Nephron progenitor cell (in vitro differentiated cells): ENCODE measurements around the gene SNRPN.
"Not testable (repeated sequence)": the region's sequence is repeated elsewhere in the genome, so short reads cannot be mapped to it uniquely, and the experiment has no call there.

ENCODE experiments used
- DNase-seq: peaks from one replicate; pipeline ENCODE4 v3.0.0; 2021
- H3K27ac Mint-ChIP-seq: 2 replicates; pipeline ENCODE4 v1.8.0; 2021; ENCODE audit warnings: mild to moderate bottlenecking, moderate library complexity, mixed read lengths
- H3K27me3 Mint-ChIP-seq: 2 replicates; pipeline ENCODE4 v1.8.0; 2021; ENCODE audit warnings: mild to moderate bottlenecking, low read depth, mixed read lengths; ENCODE audit not compliant: poor library complexity
- H3K36me3 Mint-ChIP-seq: 2 replicates; pipeline ENCODE4 v1.8.0; 2021; ENCODE audit warnings: low read depth, mixed read lengths
- H3K4me1 Mint-ChIP-seq: 2 replicates; pipeline ENCODE4 v1.8.0; 2021; ENCODE audit warnings: mixed read lengths
- H3K4me3 Mint-ChIP-seq: 2 replicates; pipeline ENCODE4 v1.8.0; 2021; ENCODE audit warnings: mild to moderate bottlenecking, moderate library complexity, mixed read lengths
- H3K9me3 Mint-ChIP-seq: 2 replicates; pipeline ENCODE4 v1.8.0; 2021; ENCODE audit warnings: mild to moderate bottlenecking, moderate library complexity, mixed read lengths
- CTCF ChIP-seq: fragments of 200-600 bp; sonication (generic); IDR thresholded peaks from 2 replicates; pipeline ENCODE4 v1.5.0; 2021; ENCODE audit warnings: antibody characterized with exemption

SNRPN gene

GRCh38 chr15:24962880-24963279 lies 8.1 kb downstream of the SNRPN start:
- TF ChIP-seq CTCF = no peak

GRCh38 chr15:24966364-24967103 lies 11.7 kb downstream of the SNRPN start:
- no peak for DNase-seq
- Mint-ChIP-seq H3K9me3 (peaks cover 59% of the 10 kb centered on the region), H3K36me3 (peaks cover 85% of the 10 kb centered on the region), H3K4me3 (no peak overlapping the region), H3K4me1 (no peaks in the 10 kb centered on the region), H3K27me3 (peaks cover 3% of the 10 kb centered on the region), H3K27ac (no peak overlapping the region)
- no peak for TF ChIP-seq CTCF

More at GRCh38 chr15:24962880-24963279, 8.1 kb downstream of the SNRPN start:
- Mint-ChIP-seq H3K9me3 (peaks cover 72% of the 10 kb centered on the region), H3K36me3 (peaks cover 98% of the 10 kb centered on the region), H3K27ac (no peak overlapping the region), H3K4me3 (no peak overlapping the region), H3K27me3 (peaks cover 3% of the 10 kb centered on the region), H3K4me1 (peaks cover 1% of the 10 kb centered on the region)
- no peak for DNase-seq

- no peak overlapping the region for H3K4me3 Mint-ChIP-seq
- TF ChIP-seq CTCF = no peak
- no peak for DNase-seq
- peaks cover 54% of the 10 kb centered on the region for H3K9me3 Mint-ChIP-seq
- no peak overlapping the region for H3K27ac Mint-ChIP-seq
- no peaks in the 10 kb centered on the region for H3K4me1 Mint-ChIP-seq
- H3K36me3 Mint-ChIP-seq = peaks cover 75% of the 10 kb centered on the region
- peaks cover 2% of the 10 kb centered on the region for H3K27me3 Mint-ChIP-seq
These were observed 16.3 kb downstream of the SNRPN start for GRCh38 chr15:24971052-24971451.

- Mint-ChIP-seq H3K4me3 (no peak overlapping the region), H3K9me3 (peaks cover 55% of the 10 kb centered on the region), H3K27ac (no peak overlapping the region), H3K27me3 (peaks cover 2% of the 10 kb centered on the region), H3K4me1 (no peaks in the 10 kb centered on the region), H3K36me3 (peaks cover 75% of the 10 kb centered on the region)
- no peak for TF ChIP-seq CTCF
- no peak for DNase-seq
These were observed 17.0 kb downstream of the SNRPN start for GRCh38 chr15:24971772-24972171.

GRCh38 chr15:24972707-24973106 lies 17.9 kb downstream of the SNRPN start:
- DNase-seq, H3K4me1 Mint-ChIP-seq, H3K27me3 Mint-ChIP-seq, H3K27ac Mint-ChIP-seq, H3K4me3 Mint-ChIP-seq: not testable (repeated sequence)
- H3K9me3 Mint-ChIP-seq = peaks cover 56% of the 10 kb centered on the region
- H3K36me3 Mint-ChIP-seq = peaks cover 75% of the 10 kb centered on the region

GRCh38 chr15:24976932-24977331 lies 22.1 kb downstream of the SNRPN start:
- no peak for TF ChIP-seq CTCF
- peaks cover 57% of the 10 kb centered on the region for H3K9me3 Mint-ChIP-seq
- H3K4me1 Mint-ChIP-seq = no peaks in the 10 kb centered on the region
- peaks cover 2% of the 10 kb centered on the region for H3K27me3 Mint-ChIP-seq
- no peak overlapping the region for H3K27ac Mint-ChIP-seq
- no peak overlapping the region for H3K4me3 Mint-ChIP-seq
- no peak for DNase-seq
- H3K36me3 Mint-ChIP-seq = peaks cover 82% of the 10 kb centered on the region
